ENCODE measurements around the gene NBDY. TPM values are rescaled to one million over a fixed set of nuclear protein-coding genes. Genes with fewer than 3 reads are reported as not detected.

NBDY gene
- total RNA-seq, 2 experiments from 2014 or later: 37.0 to 53.3 TPM

- no peaks in the 10 kb centered on the region for H3K9me3 Mint-ChIP-seq (ENCODE audit: low read depth)
- H3K27ac Mint-ChIP-seq: peak overlapping the region; percentile 65
- peaks cover 11% of the 10 kb centered on the region for H3K36me3 Mint-ChIP-seq (ENCODE audit: low read depth)
- no peak overlapping the region for H3K4me3 Mint-ChIP-seq
- DNase-seq (peak; percentile 78), ATAC-seq (peak; percentile 60)
- CTCF ChIA-PET: interaction anchor here (0.6 to 1.4 kb wide), 3 partner anchors 23 to 289 kb away, joined by 4 to 5 read pairs (median 4); no protein-coding TSS in a partner anchor
- POLR2A ChIA-PET: no interaction called here
- H3K4me1 Mint-ChIP-seq: peaks cover 48% of the 10 kb centered on the region
- intact Hi-C loops (cut with DNase I, micrococcal nuclease): no loop called here
- no peaks in the 10 kb centered on the region for H3K27me3 Mint-ChIP-seq
Measured at GRCh38 chrX:56788717-56789122, 59.7 kb downstream of the NBDY start.

- DNase-seq (no peak), ATAC-seq (no peak)
- Mint-ChIP-seq H3K4me3 (no peak overlapping the region), H3K4me1 (peaks cover 50% of the 10 kb centered on the region), H3K27me3 (no peaks in the 10 kb centered on the region), H3K36me3 (ENCODE audit: low read depth) (peaks cover 11% of the 10 kb centered on the region), H3K27ac (no peak overlapping the region), H3K9me3 (ENCODE audit: low read depth) (no peaks in the 10 kb centered on the region)
- ChIA-PET POLR2A (no interaction called here), CTCF (no interaction called here)
- intact Hi-C loops (cut with DNase I, micrococcal nuclease): no loop called here
Measured at GRCh38 chrX:56789518-56790070, 60.6 kb downstream of the NBDY start.

- H3K4me3 Mint-ChIP-seq: no peak overlapping the region
- ATAC-seq (no peak), DNase-seq (no peak)
- H3K27me3 Mint-ChIP-seq: no peaks in the 10 kb centered on the region
- peaks cover 11% of the 10 kb centered on the region for H3K36me3 Mint-ChIP-seq (ENCODE audit: low read depth)
- ChIA-PET POLR2A (no interaction called here), CTCF (interaction anchor here (0.6 kb wide), 1 partner anchor 54 kb away, joined by 3 read pairs; no protein-coding TSS in a partner anchor)
- H3K27ac Mint-ChIP-seq: no peak overlapping the region
- H3K9me3 Mint-ChIP-seq (ENCODE audit: low read depth): no peaks in the 10 kb centered on the region
- H3K4me1 Mint-ChIP-seq: peaks cover 45% of the 10 kb centered on the region
- intact Hi-C loops (cut with DNase I, micrococcal nuclease): no loop called here
Measured at GRCh38 chrX:56790778-56791177, 61.7 kb downstream of the NBDY start.

- H3K4me1 Mint-ChIP-seq: peaks cover 44% of the 10 kb centered on the region
- ChIA-PET POLR2A (no interaction called here), CTCF (interaction anchor here (0.6 kb wide), 1 partner anchor 1621 kb away, joined by 3 read pairs; no protein-coding TSS in a partner anchor)
- H3K36me3 Mint-ChIP-seq (ENCODE audit: low read depth): peaks cover 11% of the 10 kb centered on the region
- no peaks in the 10 kb centered on the region for H3K9me3 Mint-ChIP-seq (ENCODE audit: low read depth)
- no peak for DNase-seq
- intact Hi-C loops (cut with DNase I, micrococcal nuclease): no loop called here
- no peak for ATAC-seq
- no peaks in the 10 kb centered on the region for H3K27me3 Mint-ChIP-seq
- no peak overlapping the region for H3K4me3 Mint-ChIP-seq
- H3K27ac Mint-ChIP-seq: no peak overlapping the region
Measured at GRCh38 chrX:56791456-56791855, 62.4 kb downstream of the NBDY start.

GRCh38 chrX:56792270-56793111 lies 63.4 kb downstream of the NBDY start:
- peak overlapping the region; percentile 51 for H3K27ac Mint-ChIP-seq
- peaks cover 42% of the 10 kb centered on the region for H3K4me1 Mint-ChIP-seq
- peak; percentile 24 for ATAC-seq
- intact Hi-C loops (cut with DNase I, micrococcal nuclease): no loop called here
- CTCF ChIA-PET: no interaction called here
- POLR2A ChIA-PET: no interaction called here
- peaks cover 7% of the 10 kb centered on the region for H3K36me3 Mint-ChIP-seq (ENCODE audit: low read depth)
- H3K27me3 Mint-ChIP-seq: no peaks in the 10 kb centered on the region
- H3K9me3 Mint-ChIP-seq (ENCODE audit: low read depth): no peaks in the 10 kb centered on the region
- H3K4me3 Mint-ChIP-seq: no peak overlapping the region
- no peak for DNase-seq

- H3K36me3 Mint-ChIP-seq (ENCODE audit: low read depth): peaks cover 7% of the 10 kb centered on the region
- CTCF ChIA-PET: interaction anchor here (1.1 kb wide), 1 partner anchor 59 kb away, joined by 4 read pairs; no protein-coding TSS in a partner anchor
- H3K9me3 Mint-ChIP-seq (ENCODE audit: low read depth): no peaks in the 10 kb centered on the region
- H3K4me3 Mint-ChIP-seq: no peak overlapping the region
- POLR2A ChIA-PET: no interaction called here
- H3K27me3 Mint-ChIP-seq: no peaks in the 10 kb centered on the region
- DNase-seq (no peak), ATAC-seq (no peak)
- intact Hi-C loops (cut with DNase I, micrococcal nuclease): no loop called here
- H3K4me1 Mint-ChIP-seq: peaks cover 43% of the 10 kb centered on the region
- H3K27ac Mint-ChIP-seq: no peak overlapping the region
Measured at GRCh38 chrX:56793112-56793430, 64.0 kb downstream of the NBDY start.

GRCh38 chrX:56793521-56794320 lies 64.7 kb downstream of the NBDY start:
- POLR2A ChIA-PET: no interaction called here
- Mint-ChIP-seq H3K9me3 (ENCODE audit: low read depth) (no peaks in the 10 kb centered on the region), H3K4me3 (no peak overlapping the region), H3K27me3 (no peaks in the 10 kb centered on the region), H3K36me3 (ENCODE audit: low read depth) (peaks cover 7% of the 10 kb centered on the region), H3K4me1 (peaks cover 43% of the 10 kb centered on the region), H3K27ac (peak overlapping the region; percentile 52)
- no peak for DNase-seq
- CTCF ChIA-PET: interaction anchor here (1.1 kb wide), 1 partner anchor 59 kb away, joined by 4 read pairs; no protein-coding TSS in a partner anchor
- intact Hi-C loops (cut with DNase I, micrococcal nuclease): no loop called here
- ATAC-seq: no peak

- POLR2A ChIA-PET: no interaction called here
- CTCF ChIA-PET: interaction anchor here (0.8 to 1.1 kb wide), 2 partner anchors 17 to 60 kb away, joined by 3 to 4 read pairs; no protein-coding TSS in a partner anchor
- intact Hi-C loops (cut with DNase I, micrococcal nuclease): no loop called here
- ATAC-seq (no peak), DNase-seq (no peak)
- peaks cover 45% of the 10 kb centered on the region for H3K4me1 Mint-ChIP-seq
- H3K9me3 Mint-ChIP-seq (ENCODE audit: low read depth): no peaks in the 10 kb centered on the region
- H3K4me3 Mint-ChIP-seq: no peak overlapping the region
- H3K27ac Mint-ChIP-seq: peak overlapping the region; percentile 52
- H3K27me3 Mint-ChIP-seq: no peaks in the 10 kb centered on the region
- peaks cover 7% of the 10 kb centered on the region for H3K36me3 Mint-ChIP-seq (ENCODE audit: low read depth)
Measured at GRCh38 chrX:56794404-56795230, 65.6 kb downstream of the NBDY start.

- no peak overlapping the region for H3K27ac Mint-ChIP-seq
- H3K4me1 Mint-ChIP-seq: peaks cover 52% of the 10 kb centered on the region
- ChIA-PET POLR2A (no interaction called here), CTCF (interaction anchor here (0.8 kb wide), 1 partner anchor 16 kb away, joined by 3 read pairs; no protein-coding TSS in a partner anchor)
- peaks cover 6% of the 10 kb centered on the region for H3K36me3 Mint-ChIP-seq (ENCODE audit: low read depth)
- H3K9me3 Mint-ChIP-seq (ENCODE audit: low read depth): no peaks in the 10 kb centered on the region
- intact Hi-C loops (cut with DNase I, micrococcal nuclease): no loop called here
- no peaks in the 10 kb centered on the region for H3K27me3 Mint-ChIP-seq
- DNase-seq: no peak
- H3K4me3 Mint-ChIP-seq: no peak overlapping the region
- ATAC-seq: no peak
Measured at GRCh38 chrX:56795309-56795868, 66.3 kb downstream of the NBDY start.

GRCh38 chrX:56796641-56797395 lies 67.8 kb downstream of the NBDY start:
- Mint-ChIP-seq H3K9me3 (ENCODE audit: low read depth) (no peaks in the 10 kb centered on the region), H3K4me1 (peaks cover 62% of the 10 kb centered on the region), H3K27me3 (no peaks in the 10 kb centered on the region), H3K4me3 (no peak overlapping the region), H3K36me3 (ENCODE audit: low read depth) (peaks cover 8% of the 10 kb centered on the region), H3K27ac (peak overlapping the region; percentile 55)
- intact Hi-C loops (cut with DNase I, micrococcal nuclease): no loop called here
- ChIA-PET POLR2A (no interaction called here), CTCF (no interaction called here)
- ATAC-seq (no peak), DNase-seq (no peak)

All from activated CD4-positive, alpha-beta T cell treated with anti-CD3 and anti-CD28 coated beads for 36 hours (primary cell).